AG09319 (cell line): ENCODE measurements around the gene RPP25.

Experiments used
- DNase-seq: peaks from one replicate; pipeline ENCODE4 v3.0.0-alpha.2; 2010; ENCODE audit warnings: low read depth; ENCODE audit errors: extremely low read depth
- CTCF ChIP-seq: IDR thresholded peaks from 2 replicates; pipeline ENCODE4 v1.5.1; 2011; ENCODE audit warnings: low read depth, mild to moderate bottlenecking, inconsistent platforms, low read length, moderate library complexity

Gene RPP25, protein sequence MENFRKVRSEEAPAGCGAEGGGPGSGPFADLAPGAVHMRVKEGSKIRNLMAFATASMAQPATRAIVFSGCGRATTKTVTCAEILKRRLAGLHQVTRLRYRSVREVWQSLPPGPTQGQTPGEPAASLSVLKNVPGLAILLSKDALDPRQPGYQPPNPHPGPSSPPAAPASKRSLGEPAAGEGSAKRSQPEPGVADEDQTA

GRCh38 chr15:74956648-74957475, at the start of gene RPP25:
TSS of gene RPP25 (minus strand) at chr15:74956772. CDS start at chr15:74956583, 189 bp downstream.
- TF ChIP-seq CTCF = no peak

DNA sequence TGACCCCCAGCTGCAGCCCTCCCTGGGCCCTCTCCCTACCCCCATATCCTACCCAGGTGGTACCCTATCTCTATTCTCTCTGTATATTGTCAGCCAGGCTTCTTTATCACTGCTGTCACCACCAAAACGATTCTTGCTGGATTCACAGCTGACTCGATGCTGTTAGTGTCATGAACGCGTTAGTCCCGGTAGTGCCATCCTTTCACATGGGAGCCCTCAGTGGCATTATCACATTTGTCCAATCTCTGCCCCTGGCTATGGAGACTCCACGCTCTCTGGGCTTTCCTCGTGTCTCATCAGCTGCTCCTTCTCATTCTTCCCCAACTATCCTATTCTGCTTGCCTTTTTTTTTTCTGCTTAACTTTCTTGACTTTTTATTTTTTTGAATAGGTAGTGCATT, 45.8 kb upstream of the RPP25 start:
- DNase-seq = no peak
- no peak for TF ChIP-seq CTCF

More at GRCh38 chr15:74956648-74957475, at the start of gene RPP25:
- no peak for DNase-seq

- DNase-seq = no peak
- TF ChIP-seq CTCF = no peak
Observed at GRCh38 chr15:75001310-75001709, 44.7 kb upstream of the RPP25 start.

- DNase-seq = no peak
- TF ChIP-seq CTCF = no peak
Observed at GRCh38 chr15:74997543-74997942, 41.0 kb upstream of the RPP25 start.

DNA sequence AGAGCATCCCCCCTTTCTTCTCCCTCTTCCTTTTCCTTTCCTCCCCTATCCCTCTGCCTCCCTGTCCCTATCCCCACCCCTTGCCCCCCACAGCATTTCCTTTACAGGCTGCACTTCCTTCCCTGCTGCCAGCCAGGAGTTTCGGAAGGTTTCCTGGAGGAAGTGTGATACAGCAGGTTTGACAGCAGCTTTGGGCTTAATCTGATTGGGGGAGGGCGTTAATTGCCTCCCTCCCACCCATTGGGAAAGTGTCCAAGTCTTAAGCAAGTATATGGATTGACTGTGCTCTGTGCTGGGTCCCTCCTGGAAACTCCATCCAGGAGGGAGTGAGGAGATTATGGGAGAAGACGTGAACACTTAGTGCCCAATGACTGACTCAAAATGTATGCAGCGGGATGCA, 40.6 kb upstream of the RPP25 start:
- TF ChIP-seq CTCF = no peak
- DNase-seq = no peak

GRCh38 chr15:74995779-74996765, 39.5 kb upstream of the RPP25 start:
- no peak for TF ChIP-seq CTCF

More at GRCh38 chr15:74995779-74996765, 39.5 kb upstream of the RPP25 start:
- no peak for DNase-seq
